HL-60 (cell line): ENCODE results near the gene CPT1A.

Experiments used
- DNase-seq, 2 experiments: peaks; one replicate each; pipeline ENCODE4 v3.0.0-alpha.2; 2010 to 2020; ENCODE audit warnings: low read depth in 1 of 2, low spot score in 1 of 2
- H3K27ac ChIP-seq: fragments of 250-450 bp; sonication (Bioruptor Pico); replicated peaks from 2 replicates; pipeline ENCODE4 v1.5.1; 2020; ENCODE audit warnings: mild to moderate bottlenecking, moderate library complexity
- H3K27me3 ChIP-seq: fragments of 250-450 bp; sonication (Bioruptor Pico); 2 replicates; pipeline ENCODE4 v1.5.1; 2021; ENCODE audit warnings: mild to moderate bottlenecking, moderate library complexity; ENCODE audit not compliant: insufficient read depth, poor library complexity, severe bottlenecking
- H3K4me3 ChIP-seq: replicated peaks from 2 replicates; pipeline ENCODE4 v1.5.1; 2011; ENCODE audit warnings: mild to moderate bottlenecking, control low read depth, low read length; ENCODE audit not compliant: insufficient read depth
- CTCF ChIP-seq: IDR thresholded peaks from one replicate; pipeline ENCODE4 v1.5.1; 2011; ENCODE audit warnings: low read length, control low read depth, inconsistent platforms; ENCODE audit not compliant: insufficient read depth
- GABPA ChIP-seq: IDR thresholded peaks from 2 replicates; pipeline ENCODE4 v1.6.1; 2012; ENCODE audit warnings: low read depth
- POLR2AphosphoS5 ChIP-seq: IDR thresholded peaks from 2 replicates; pipeline ENCODE4 v1.6.1; 2012; ENCODE audit warnings: low read depth
- SPI1 ChIP-seq: IDR thresholded peaks from 2 replicates; pipeline ENCODE4 v1.6.1; 2012; ENCODE audit warnings: low read depth, mild to moderate bottlenecking, borderline replicate concordance
- TF ChIP-seq, protein P1 (sequence below): IDR thresholded peaks from 2 replicates; pipeline ENCODE4 v1.6.1; 2012; ENCODE audit warnings: low read depth; ENCODE audit not compliant: insufficient replicate concordance

CPT1A gene

DNA sequence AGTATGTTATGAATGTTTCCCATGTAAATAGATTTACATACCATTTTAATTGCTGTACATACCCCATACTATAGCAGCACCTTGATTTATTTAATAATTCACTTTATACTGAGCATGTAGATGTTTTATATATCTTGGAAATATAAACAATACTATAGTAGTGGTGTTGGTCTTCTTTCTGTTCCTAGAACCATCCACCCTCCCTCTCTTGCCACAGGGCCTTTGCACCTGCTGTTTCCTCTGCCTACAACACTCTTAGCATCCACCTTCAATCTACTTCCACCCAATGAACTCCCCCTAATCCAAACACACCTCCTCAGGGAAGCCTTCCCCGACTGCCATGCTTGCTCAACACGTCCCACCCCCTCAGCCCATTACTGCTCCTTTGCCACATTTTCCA lies 120.6 kb downstream of the CPT1A start:
- H3K27me3 ChIP-seq, result no peaks in the 10 kb centered on the region
- no peak for DNase-seq
- H3K4me3 ChIP-seq, result no peak overlapping the region
- TF ChIP-seq SPI1, result no peak
- TF ChIP-seq CTCF, result no peak
- TF ChIP-seq POLR2AphosphoS5, result no peak
- TF ChIP-seq, protein P1, sequence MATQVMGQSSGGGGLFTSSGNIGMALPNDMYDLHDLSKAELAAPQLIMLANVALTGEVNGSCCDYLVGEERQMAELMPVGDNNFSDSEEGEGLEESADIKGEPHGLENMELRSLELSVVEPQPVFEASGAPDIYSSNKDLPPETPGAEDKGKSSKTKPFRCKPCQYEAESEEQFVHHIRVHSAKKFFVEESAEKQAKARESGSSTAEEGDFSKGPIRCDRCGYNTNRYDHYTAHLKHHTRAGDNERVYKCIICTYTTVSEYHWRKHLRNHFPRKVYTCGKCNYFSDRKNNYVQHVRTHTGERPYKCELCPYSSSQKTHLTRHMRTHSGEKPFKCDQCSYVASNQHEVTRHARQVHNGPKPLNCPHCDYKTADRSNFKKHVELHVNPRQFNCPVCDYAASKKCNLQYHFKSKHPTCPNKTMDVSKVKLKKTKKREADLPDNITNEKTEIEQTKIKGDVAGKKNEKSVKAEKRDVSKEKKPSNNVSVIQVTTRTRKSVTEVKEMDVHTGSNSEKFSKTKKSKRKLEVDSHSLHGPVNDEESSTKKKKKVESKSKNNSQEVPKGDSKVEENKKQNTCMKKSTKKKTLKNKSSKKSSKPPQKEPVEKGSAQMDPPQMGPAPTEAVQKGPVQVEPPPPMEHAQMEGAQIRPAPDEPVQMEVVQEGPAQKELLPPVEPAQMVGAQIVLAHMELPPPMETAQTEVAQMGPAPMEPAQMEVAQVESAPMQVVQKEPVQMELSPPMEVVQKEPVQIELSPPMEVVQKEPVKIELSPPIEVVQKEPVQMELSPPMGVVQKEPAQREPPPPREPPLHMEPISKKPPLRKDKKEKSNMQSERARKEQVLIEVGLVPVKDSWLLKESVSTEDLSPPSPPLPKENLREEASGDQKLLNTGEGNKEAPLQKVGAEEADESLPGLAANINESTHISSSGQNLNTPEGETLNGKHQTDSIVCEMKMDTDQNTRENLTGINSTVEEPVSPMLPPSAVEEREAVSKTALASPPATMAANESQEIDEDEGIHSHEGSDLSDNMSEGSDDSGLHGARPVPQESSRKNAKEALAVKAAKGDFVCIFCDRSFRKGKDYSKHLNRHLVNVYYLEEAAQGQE, result no peak
- no peak for TF ChIP-seq GABPA
- no peak overlapping the region for H3K27ac ChIP-seq

GRCh38 chr11:68715456-68716122 lies 126.1 kb downstream of the CPT1A start:
- no peak overlapping the region for H3K27ac ChIP-seq
- H3K27me3 ChIP-seq, result no peaks in the 10 kb centered on the region

GRCh38 chr11:68714060-68714856 lies 127.5 kb downstream of the CPT1A start:
- no peak for DNase-seq
- TF ChIP-seq, protein P1, result no peak
- TF ChIP-seq POLR2AphosphoS5 (no peak), GABPA (no peak), CTCF (no peak), SPI1 (no peak)

More at GRCh38 chr11:68715456-68716122, 126.1 kb downstream of the CPT1A start:
- H3K4me3 ChIP-seq, result no peak overlapping the region
- TF ChIP-seq POLR2AphosphoS5 (no peak), CTCF (no peak), GABPA (no peak), SPI1 (no peak)
- TF ChIP-seq, protein P1, result no peak
- DNase-seq, result no peak

More at GRCh38 chr11:68714060-68714856, 127.5 kb downstream of the CPT1A start:
- no peak overlapping the region for H3K4me3 ChIP-seq
- H3K27me3 ChIP-seq, result no peaks in the 10 kb centered on the region
- no peak overlapping the region for H3K27ac ChIP-seq
